ENCODE measurements around the gene CADM2.

DNA sequence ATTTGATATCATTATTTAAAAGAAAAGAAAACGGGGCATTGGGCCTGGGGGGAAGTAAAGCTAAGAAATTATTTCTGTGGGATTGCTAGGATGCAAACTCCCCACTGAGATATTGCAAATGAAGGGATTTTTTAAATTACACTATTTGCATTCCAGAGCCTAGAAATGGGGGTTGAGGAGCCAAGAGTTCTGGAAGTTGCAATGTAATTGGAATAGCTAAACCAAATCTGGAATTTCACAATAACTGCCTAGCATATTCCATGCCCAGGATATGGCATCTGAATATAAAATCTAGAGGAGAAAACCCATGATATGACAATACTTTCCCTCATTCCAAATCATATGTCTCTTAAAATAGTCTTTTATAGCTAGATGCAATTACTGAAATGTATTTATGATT is 93.0 kb downstream of the CADM2 start:
- no peak for TF ChIP-seq POLR2A (IDR thresholded peaks at IDR 0.05; ENCODE audit: low read length)
- TF ChIP-seq GATA1 (IDR thresholded peaks at IDR 0.05; ENCODE audit: low read depth, low read length), result no peak

Measured in erythroblast (primary cell).